GM23338 (cell line): Measurements from ENCODE around the gene NLN. TPM values are rescaled to one million over a fixed set of nuclear protein-coding genes. Genes with fewer than 3 reads are reported as not detected.

ENCODE experiments used
- ATAC-seq: fragments of 200-7000 bp; cut with Tn5 transposase; 3 replicates; pipeline ENCODE4 v1.9.1; 2020
- DNase-seq: peaks from one replicate; pipeline ENCODE4 v3.0.0-alpha.2; 2015; ENCODE audit warnings: low spot score
- H2AFZ ChIP-seq: fragments of 200-600 bp; sonication (generic); 2 replicates; pipeline ENCODE4 v1.8.0; 2016; ENCODE audit warnings: antibody characterized with exemption, mild to moderate bottlenecking, moderate library complexity
- H3F3A ChIP-seq: fragments of 200-600 bp; sonication (generic); replicated peaks from 2 replicates; pipeline ENCODE4 v1.8.0; 2017; ENCODE audit warnings: antibody characterized with exemption, mixed run types, low read depth
- H3K27ac ChIP-seq: fragments of 200-600 bp; sonication (generic); 2 replicates; pipeline ENCODE4 v1.6.1; 2016; ENCODE audit warnings: low read depth
- H3K27me3 ChIP-seq: fragments of 200-600 bp; sonication (generic); 2 replicates; pipeline ENCODE4 v1.8.0; 2016; ENCODE audit warnings: mild to moderate bottlenecking, mixed run types, moderate library complexity; ENCODE audit not compliant: insufficient read depth
- H3K36me3 ChIP-seq: fragments of 200-600 bp; sonication (generic); 2 replicates; pipeline ENCODE4 v1.8.0; 2016; ENCODE audit warnings: mild to moderate bottlenecking; ENCODE audit not compliant: insufficient read depth
- H3K4me1 ChIP-seq: fragments of 200-600 bp; sonication (generic); 2 replicates; pipeline ENCODE4 v1.8.0; 2016; ENCODE audit warnings: mild to moderate bottlenecking, moderate library complexity; ENCODE audit not compliant: insufficient read depth
- H3K4me2 ChIP-seq: fragments of 200-600 bp; sonication (generic); 2 replicates; pipeline ENCODE4 v1.7.1; 2017; ENCODE audit warnings: mixed run types
- H3K4me3 ChIP-seq: fragments of 200-600 bp; sonication (generic); 2 replicates; pipeline ENCODE4 v1.6.1; 2016; ENCODE audit warnings: mixed run types
- H3K79me2 ChIP-seq: fragments of 200-600 bp; sonication (generic); replicated peaks from 2 replicates; pipeline ENCODE4 v1.8.0; 2017; ENCODE audit warnings: mild to moderate bottlenecking; ENCODE audit not compliant: insufficient read depth
- H3K9me2 ChIP-seq: fragments of 200-600 bp; sonication (generic); 2 replicates; pipeline ENCODE4 v1.8.0; 2017; ENCODE audit not compliant: insufficient read depth
- H4K20me1 ChIP-seq: fragments of 200-600 bp; sonication (generic); replicated peaks from 2 replicates; pipeline ENCODE4 v1.8.0; 2017; ENCODE audit warnings: mild to moderate bottlenecking; ENCODE audit not compliant: insufficient read depth
- H3K27ac Mint-ChIP-seq: 2 replicates; pipeline ENCODE4 v1.8.0; 2020; ENCODE audit warnings: inconsistent platforms, mild to moderate bottlenecking, moderate library complexity, mixed read lengths
- H3K27me3 Mint-ChIP-seq: 3 replicates; pipeline ENCODE4 v1.8.0; 2022; ENCODE audit warnings: low read depth, mild to moderate bottlenecking, moderate library complexity, mixed read lengths, inconsistent platforms; ENCODE audit not compliant: insufficient read depth, poor library complexity
- H3K36me3 Mint-ChIP-seq: 3 replicates; pipeline ENCODE4 v1.8.0; 2021; ENCODE audit warnings: low read depth, mild to moderate bottlenecking, inconsistent platforms, moderate library complexity, mixed read lengths
- H3K4me1 Mint-ChIP-seq: 3 replicates; pipeline ENCODE4 v1.8.0; 2020; ENCODE audit warnings: mild to moderate bottlenecking, inconsistent platforms, mixed read lengths
- H3K4me3 Mint-ChIP-seq: 3 replicates; pipeline ENCODE4 v1.8.0; 2021; ENCODE audit warnings: moderate library complexity, mild to moderate bottlenecking, inconsistent platforms, mixed read lengths
- H3K9me3 Mint-ChIP-seq: 3 replicates; pipeline ENCODE4 v1.8.0; 2020; ENCODE audit warnings: moderate library complexity, mild to moderate bottlenecking, inconsistent platforms, mixed read lengths
- CREB1 ChIP-seq: fragments of 250-450 bp; sonication (Bioruptor Pico); IDR thresholded peaks from 2 replicates; pipeline ENCODE4 v1.5.0; 2020; ENCODE audit warnings: low read depth, mild to moderate bottlenecking, moderate library complexity
- CTCF ChIP-seq, 2 experiments: fragments of 200-600 bp in 1 of 2; sonication (generic) in 1 of 2; conservative IDR thresholded peaks; 2 replicates each; pipeline versions ENCODE4 v1.5.1 to v1.6.1; 2016 to 2017; ENCODE audit warnings: antibody characterized with exemption in 2 of 2, low read depth in 2 of 2, mild to moderate bottlenecking in 2 of 2, moderate library complexity in 1 of 2
- ETS1 ChIP-seq: IDR thresholded peaks from 2 replicates; pipeline ENCODE4 v1.6.1; 2016; ENCODE audit warnings: antibody characterized with exemption
- EZH2 ChIP-seq: fragments of 200-600 bp; sonication (generic); IDR thresholded peaks from one replicate; pipeline ENCODE4 v1.8.0; 2017; ENCODE audit warnings: antibody characterized with exemption, mild to moderate bottlenecking, low read depth; ENCODE audit not compliant: unreplicated experiment
- EZH2phosphoT487 ChIP-seq: fragments of 200-600 bp; sonication (generic); IDR thresholded peaks from one replicate; pipeline ENCODE4 v1.8.1; 2018; ENCODE audit warnings: antibody characterized with exemption; ENCODE audit not compliant: unreplicated experiment
- JUNB ChIP-seq: IDR thresholded peaks from one replicate; pipeline ENCODE4 v1.6.1; 2016; ENCODE audit warnings: antibody characterized with exemption; ENCODE audit not compliant: unreplicated experiment
- NANOG ChIP-seq: IDR thresholded peaks from 2 replicates; pipeline ENCODE4 v1.6.1; 2016; ENCODE audit warnings: antibody characterized with exemption, borderline replicate concordance
- POLR2AphosphoS5 ChIP-seq: IDR thresholded peaks from 2 replicates; pipeline ENCODE4 v1.6.1; 2016; ENCODE audit warnings: antibody characterized with exemption, low read depth
- REST ChIP-seq: IDR thresholded peaks from one replicate; pipeline ENCODE4 v1.6.1; 2018; ENCODE audit warnings: antibody characterized with exemption; ENCODE audit not compliant: unreplicated experiment
- ZNF114 ChIP-seq: fragments of 250-450 bp; sonication (Bioruptor Pico); IDR thresholded peaks from 2 replicates; pipeline ENCODE4 v1.5.0; 2020; ENCODE audit warnings: mild to moderate bottlenecking, moderate library complexity
- ZNF331 ChIP-seq: fragments of 250-450 bp; sonication (Bioruptor Pico); IDR thresholded peaks from 2 replicates; pipeline ENCODE4 v1.5.0; 2020; ENCODE audit warnings: low read depth, mild to moderate bottlenecking, moderate library complexity
- ZNF462 ChIP-seq: fragments of 250-450 bp; sonication (Bioruptor Pico); IDR thresholded peaks from 2 replicates; pipeline ENCODE4 v1.5.0; 2020; ENCODE audit warnings: mild to moderate bottlenecking, moderate library complexity
- polyA plus RNA-seq: library from polyadenylated mRNA; unstranded; fragments of >200 nt; fragmentation: Nextera tagmentation; extraction: Ambion mirVana; gene quantifications from 2 replicates; pipeline ENCODE4 v1.2.1, GENCODE V29; 2016
- total RNA-seq: library from RNA; depleted of rRNA; stranded (reverse); fragments of >200 nt; shearing (Covaris generic); gene quantifications from 2 replicates; pipeline ENCODE4 v1.2.3, GENCODE V29; 2014

Gene NLN
- total and polyA plus RNA-seq, 2 experiments from 2014 or later: 56.4 to 168 TPM

- Mint-ChIP-seq H3K36me3 (peaks cover 21% of the 10 kb centered on the region), H3K9me3 (no peaks in the 10 kb centered on the region), H3K4me1 (no peaks in the 10 kb centered on the region), H3K27me3 (no peaks in the 10 kb centered on the region), H3K4me3 (no peak overlapping the region), H3K27ac (no peak overlapping the region)
- Histone ChIP-seq H2AFZ (no peak overlapping the region), H3K27me3 (no peaks in the 10 kb centered on the region), H3K79me2 (no peaks in the 10 kb centered on the region), H3K4me1 (no peaks in the 10 kb centered on the region), H3K4me2 (no peak overlapping the region), H3K9me2 (no peaks in the 10 kb centered on the region), H4K20me1 (peaks cover 4% of the 10 kb centered on the region; the same call in 1 of the 2 replicates), H3K27ac (no peak overlapping the region), H3K36me3 (peaks cover 7% of the 10 kb centered on the region; the same call in 1 of the 2 replicates), H3F3A (no peaks in the 10 kb centered on the region), H3K4me3 (no peak overlapping the region)
- TF ChIP-seq NANOG (no peak), CTCF (conservative IDR thresholded peaks at IDR 0.05; ENCODE audit: low read depth in 2 of 2) (no peak), JUNB (no peak), ETS1 (no peak), POLR2AphosphoS5 (no peak), EZH2 (no peak), REST (no peak), EZH2phosphoT487 (no peak), CREB1 (no peak), ZNF331 (no peak), ZNF462 (CRISPR knock-in tag) (no peak), ZNF114 (CRISPR knock-in tag) (no peak)
- DNase-seq: no peak
- no peak for ATAC-seq
Observed at GRCh38 chr5:65682148-65682547, 39.9 kb upstream of the NLN start.
